Tibial nerve (tissue), 4 donors: ENCODE results near the gene CAMK2G. TPM values are rescaled to one million over a fixed set of nuclear protein-coding genes. Genes with fewer than 3 reads are reported as not detected.

ENCODE experiments used
- DNase-seq, 2 donors: peaks; one replicate each; pipeline ENCODE4 v3.0.0-alpha.2; 2019; ENCODE audit warnings: low spot score in 2 of 2
- H3K27ac ChIP-seq, 4 donors: fragments of 200-600 bp; sonication (generic) in 3 of 4; one replicate each; pipeline ENCODE4 v1.5.1; 2017 to 2019; ENCODE audit warnings: mild to moderate bottlenecking in 1 of 4
- H3K27me3 ChIP-seq, 2 donors: fragments of 200-600 bp; sonication (generic) in 1 of 2; one replicate each; pipeline versions ENCODE4 v1.5.1 to v1.6.0; 2017 to 2019
- H3K36me3 ChIP-seq, 3 donors: fragments of 200-600 bp; sonication (generic); one replicate each; pipeline ENCODE4 v1.5.1; 2018 to 2019
- H3K4me1 ChIP-seq, 4 donors: fragments of 200-600 bp; sonication (generic) in 3 of 4; one replicate each; pipeline ENCODE4 v1.5.1; 2017 to 2019
- H3K4me3 ChIP-seq, 4 donors: fragments of 200-600 bp; sonication (generic) in 3 of 4; one replicate each; pipeline ENCODE4 v1.5.1; 2017 to 2019; ENCODE audit warnings: mild to moderate bottlenecking in 1 of 4, moderate library complexity in 1 of 4
- H3K9me3 ChIP-seq, 4 donors: fragments of 200-600 bp; sonication (generic) in 3 of 4; one replicate each; pipeline ENCODE4 v1.5.1; 2017 to 2019
- EP300 ChIP-seq, 2 donors: sonication (generic); formaldehyde crosslinking; IDR thresholded peaks; one replicate each; pipeline ENCODE4 v1.6.1; 2017; ENCODE audit warnings: antibody characterized with exemption in 2 of 2, mild to moderate bottlenecking in 1 of 2
- POLR2A ChIP-seq, 2 donors: fragments of 450-650 bp; IDR thresholded peaks; one replicate each; pipeline ENCODE4 v1.6.1; 2017; ENCODE audit warnings: antibody characterized with exemption in 2 of 2, mild to moderate bottlenecking in 2 of 2, moderate library complexity in 2 of 2
- WGBS, 2 donors: methylation state at CpG; one replicate each; pipeline ENCODE4 v1.1.5; 2018; 5-methylcytosine and 5-hydroxymethylcytosine counted together
- total RNA-seq, 4 donors: library from RNA; depleted of rRNA; stranded (reverse); fragments of >200 nt; gene quantifications; one replicate each; pipeline ENCODE4 v1.1.0, GENCODE V29; 2016
- TF ChIP-seq, protein P1 (sequence below), 5 experiments: fragments of 200-600 bp in 3 of 5; fragments of 450-650 bp in 2 of 5; sonication (generic) in 3 of 5; IDR thresholded peaks; one replicate each; pipeline ENCODE4 v1.5.1; 2016 to 2019; ENCODE audit warnings: antibody characterized with exemption in 5 of 5, mild to moderate bottlenecking in 3 of 5, moderate library complexity in 2 of 5

The CAMK2G gene
- total RNA-seq, 4 donors from 2014 or later, result 26.4 to 43.5 (median 35.1) TPM

DNA sequence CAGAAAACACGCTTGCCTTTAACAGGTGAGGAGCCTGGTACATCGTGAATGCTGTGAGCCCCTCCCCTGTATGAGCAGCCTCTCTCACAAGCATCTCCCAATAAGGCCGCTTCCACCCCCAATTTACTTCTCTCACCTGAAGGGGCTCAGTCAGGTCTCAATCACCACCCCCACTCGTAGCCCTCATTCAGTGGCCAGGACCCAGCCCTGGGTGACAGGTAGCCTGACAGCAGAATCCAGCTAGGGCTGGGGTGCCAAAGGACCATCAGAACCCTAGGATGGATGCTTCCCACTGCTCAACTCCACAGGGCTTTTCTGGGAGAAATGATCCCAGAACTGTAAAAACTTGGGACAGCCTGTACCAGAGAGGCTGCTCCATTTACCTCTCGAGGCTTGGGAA is 56.5 kb downstream of the CAMK2G start:
- H3K4me1 ChIP-seq, result peaks cover 0 to 28% (median 0%) of the 10 kb centered on the region in 4 donors
- H3K27ac ChIP-seq, result peak overlapping the region in 2 of 4 donors; percentile 50 to 77
- DNase-seq, result no peak
- H3K9me3 ChIP-seq, result no peaks in the 10 kb centered on the region
- H3K36me3 ChIP-seq, result peaks cover 0 to 63% (median 0%) of the 10 kb centered on the region in 3 donors
- no peaks in the 10 kb centered on the region for H3K27me3 ChIP-seq
- no peak overlapping the region for H3K4me3 ChIP-seq
- TF ChIP-seq, protein P1, sequence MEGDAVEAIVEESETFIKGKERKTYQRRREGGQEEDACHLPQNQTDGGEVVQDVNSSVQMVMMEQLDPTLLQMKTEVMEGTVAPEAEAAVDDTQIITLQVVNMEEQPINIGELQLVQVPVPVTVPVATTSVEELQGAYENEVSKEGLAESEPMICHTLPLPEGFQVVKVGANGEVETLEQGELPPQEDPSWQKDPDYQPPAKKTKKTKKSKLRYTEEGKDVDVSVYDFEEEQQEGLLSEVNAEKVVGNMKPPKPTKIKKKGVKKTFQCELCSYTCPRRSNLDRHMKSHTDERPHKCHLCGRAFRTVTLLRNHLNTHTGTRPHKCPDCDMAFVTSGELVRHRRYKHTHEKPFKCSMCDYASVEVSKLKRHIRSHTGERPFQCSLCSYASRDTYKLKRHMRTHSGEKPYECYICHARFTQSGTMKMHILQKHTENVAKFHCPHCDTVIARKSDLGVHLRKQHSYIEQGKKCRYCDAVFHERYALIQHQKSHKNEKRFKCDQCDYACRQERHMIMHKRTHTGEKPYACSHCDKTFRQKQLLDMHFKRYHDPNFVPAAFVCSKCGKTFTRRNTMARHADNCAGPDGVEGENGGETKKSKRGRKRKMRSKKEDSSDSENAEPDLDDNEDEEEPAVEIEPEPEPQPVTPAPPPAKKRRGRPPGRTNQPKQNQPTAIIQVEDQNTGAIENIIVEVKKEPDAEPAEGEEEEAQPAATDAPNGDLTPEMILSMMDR (IDR thresholded peaks at IDR 0.05), result no peak
- TF ChIP-seq EP300 (IDR thresholded peaks at IDR 0.05), result no peak
- TF ChIP-seq POLR2A (IDR thresholded peaks at IDR 0.05), result no peak
- 85 to 95% methylated on average over 4 to 5 of the region's 5 CpGs for WGBS, 2 donors

DNA sequence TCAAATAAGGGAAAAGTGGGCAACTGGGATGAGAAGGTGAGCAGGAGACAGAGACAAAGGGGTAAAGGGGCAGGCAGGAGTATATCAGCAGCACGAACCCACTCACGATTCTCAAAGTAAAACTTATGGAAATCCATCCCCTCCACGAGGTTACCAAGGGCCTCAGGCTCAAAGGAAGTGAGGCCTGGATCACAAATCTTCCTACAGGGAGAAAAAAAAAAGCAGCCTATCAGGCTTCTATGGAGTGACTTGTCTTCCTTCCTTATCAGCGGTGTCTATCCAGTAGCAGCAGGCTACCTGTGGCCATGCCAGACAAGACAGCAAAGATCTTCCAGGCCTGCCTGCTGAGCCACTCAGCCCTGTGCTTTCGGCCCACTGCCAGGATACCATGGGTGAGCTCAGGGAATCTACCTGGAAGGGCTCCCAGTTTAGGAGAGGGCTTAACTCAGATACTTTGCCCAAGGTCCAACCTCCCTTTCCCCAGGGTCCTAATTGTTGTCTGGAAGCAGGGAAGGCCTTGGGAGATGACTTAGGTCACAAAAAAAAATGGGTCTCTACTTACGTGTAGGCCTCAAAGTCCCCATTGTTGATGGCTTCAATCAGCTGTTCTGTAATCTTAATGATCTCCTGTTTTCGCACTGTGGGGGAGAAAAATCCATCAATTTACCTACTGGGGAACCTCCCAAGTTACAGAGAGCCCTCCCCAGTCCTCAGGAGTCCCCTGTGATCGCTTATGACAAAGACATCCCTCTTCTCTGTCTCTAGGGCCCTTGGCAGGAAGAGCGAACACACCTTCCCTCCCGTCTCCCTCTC is 57.2 kb downstream of the CAMK2G start:
- WGBS, 2 donors, result 79 to 83% methylated on average over 10 of the region's 10 CpGs
- no peaks in the 10 kb centered on the region for H3K9me3 ChIP-seq
- TF ChIP-seq, protein P1 (IDR thresholded peaks at IDR 0.05), result no peak
- no peak for TF ChIP-seq POLR2A (IDR thresholded peaks at IDR 0.05)
- no peak for TF ChIP-seq EP300 (IDR thresholded peaks at IDR 0.05)
- DNase-seq, result no peak
- peaks cover 0 to 30% (median 3%) of the 10 kb centered on the region in 4 donors for H3K4me1 ChIP-seq
- H3K36me3 ChIP-seq, result peaks cover 0 to 57% (median 0%) of the 10 kb centered on the region in 3 donors
- peak overlapping the region in 3 of 4 donors; percentile 12 to 77 (median 70) for H3K27ac ChIP-seq
- H3K27me3 ChIP-seq, result no peaks in the 10 kb centered on the region
- no peak overlapping the region for H3K4me3 ChIP-seq

DNA sequence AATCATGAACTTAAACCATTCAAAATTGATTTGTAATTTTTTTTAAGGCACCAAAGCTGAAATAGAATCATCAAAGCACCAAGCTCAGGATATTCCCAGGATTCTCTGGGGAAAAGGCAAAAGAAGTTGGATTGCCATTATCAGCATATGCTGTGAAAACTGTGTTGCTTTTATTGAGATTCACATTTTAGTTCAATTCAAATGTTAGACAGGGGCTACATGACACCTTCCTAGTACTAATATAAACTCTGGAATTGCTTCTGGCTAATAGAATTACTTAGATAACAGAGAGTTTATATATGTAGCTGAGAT is 58.7 kb downstream of the CAMK2G start:
- Histone ChIP-seq H3K4me1 (peaks cover 0 to 32% (median 4%) of the 10 kb centered on the region in 4 donors), H3K4me3 (no peak overlapping the region), H3K9me3 (no peaks in the 10 kb centered on the region), H3K27ac (peak overlapping the region in 3 of 4 donors; percentile 4 to 77 (median 38)), H3K27me3 (no peaks in the 10 kb centered on the region), H3K36me3 (peaks cover 0 to 46% (median 0%) of the 10 kb centered on the region in 3 donors)
- TF ChIP-seq, protein P1 (IDR thresholded peaks at IDR 0.05), result no peak
- no peak for TF ChIP-seq EP300 (IDR thresholded peaks at IDR 0.05)
- no peak for TF ChIP-seq POLR2A (IDR thresholded peaks at IDR 0.05)
- no peak for DNase-seq

DNA sequence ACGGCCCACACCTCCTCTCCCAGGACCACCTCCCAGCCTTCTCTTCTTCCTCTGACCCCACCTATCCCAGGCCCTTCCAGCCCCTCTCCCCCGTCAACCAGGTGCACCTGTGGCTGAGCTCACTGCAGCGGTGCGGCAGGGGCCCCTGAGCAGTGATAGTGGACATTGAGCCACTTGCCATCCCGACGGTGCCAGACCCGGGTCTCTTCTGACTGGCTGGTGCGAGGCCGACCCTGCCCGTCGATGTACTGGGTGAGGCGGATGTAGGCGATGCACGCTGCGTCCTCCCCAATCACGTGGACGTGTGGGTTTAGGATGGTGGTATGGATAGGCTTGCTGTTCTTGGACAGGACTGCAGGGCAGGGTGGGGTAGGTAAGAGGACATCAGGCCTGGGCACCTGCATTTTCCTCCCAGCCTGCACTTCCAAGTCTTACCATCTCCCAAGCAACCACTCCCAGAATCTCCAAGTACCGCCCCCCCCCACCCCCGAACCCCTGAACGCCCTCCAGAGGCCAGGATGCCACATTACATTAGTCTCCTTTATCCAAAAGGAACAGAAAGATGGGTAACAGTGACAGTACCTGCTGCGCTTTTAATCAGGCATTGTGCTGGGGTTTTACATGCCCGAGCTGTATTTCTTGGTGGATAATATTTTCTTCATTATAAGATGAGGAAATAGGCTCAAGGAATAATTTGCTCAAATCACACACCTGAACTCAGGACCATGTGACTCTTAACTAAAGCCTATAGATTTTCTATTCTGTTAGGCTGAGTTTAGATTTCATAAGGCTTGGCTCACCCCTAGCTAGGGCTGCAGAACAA is 59.2 kb downstream of the CAMK2G start:
- WGBS, 2 donors, result 80 to 82% methylated on average over 22 of the region's 22 CpGs
- peak overlapping the region in 2 of 4 donors; percentile 38 to 77 for H3K27ac ChIP-seq
- H3K36me3 ChIP-seq, result peaks cover 0 to 46% (median 0%) of the 10 kb centered on the region in 3 donors
- no peak for DNase-seq
- no peaks in the 10 kb centered on the region for H3K27me3 ChIP-seq
- H3K9me3 ChIP-seq, result no peaks in the 10 kb centered on the region
- H3K4me1 ChIP-seq, result peaks cover 0 to 37% (median 8%) of the 10 kb centered on the region in 4 donors
- H3K4me3 ChIP-seq, result no peak overlapping the region
- no peak for TF ChIP-seq POLR2A (IDR thresholded peaks at IDR 0.05)
- TF ChIP-seq, protein P1 (IDR thresholded peaks at IDR 0.05), result peak in 2 of 5 experiments; percentile 7 to 12
- TF ChIP-seq EP300 (IDR thresholded peaks at IDR 0.05), result no peak
